GM10266 (cell line): Measurements from ENCODE around the gene INSYN1.

Source experiments
- DNase-seq: peaks from one replicate; pipeline ENCODE4 v3.0.0; 2012; ENCODE audit errors: extremely low spot score
- CTCF ChIP-seq: IDR thresholded peaks from 2 replicates; pipeline ENCODE4 v1.5.1; 2012; ENCODE audit warnings: mild to moderate bottlenecking, low read depth; ENCODE audit not compliant: control insufficient read depth, insufficient read depth; ENCODE audit errors: missing control alignments

The INSYN1 gene

GRCh38 chr15:73782344-73782959 is 29.3 kb upstream of the INSYN1 start:
- no peak for TF ChIP-seq CTCF
- no peak for DNase-seq

- TF ChIP-seq CTCF = peak; percentile 16
- DNase-seq = no peak
Observed at GRCh38 chr15:73781038-73781925, 28.1 kb upstream of the INSYN1 start.

- no peak for DNase-seq
- TF ChIP-seq CTCF = no peak
Observed at GRCh38 chr15:73779974-73780373, 26.8 kb upstream of the INSYN1 start.

GRCh38 chr15:73777741-73778140 is 24.6 kb upstream of the INSYN1 start:
- TF ChIP-seq CTCF = no peak
- no peak for DNase-seq

GRCh38 chr15:73773428-73773827 is 20.3 kb upstream of the INSYN1 start:
- DNase-seq = no peak
- TF ChIP-seq CTCF = no peak

- TF ChIP-seq CTCF = no peak
- no peak for DNase-seq
Observed at GRCh38 chr15:73771385-73772045, 18.4 kb upstream of the INSYN1 start.

- no peak for DNase-seq
- TF ChIP-seq CTCF = no peak
Observed at GRCh38 chr15:73770050-73770449, 16.9 kb upstream of the INSYN1 start.
